ENCODE results near the gene SH2B3.

Gene SH2B3

GRCh38 chr12:111409780-111410430, 4.2 kb downstream of the SH2B3 start:
- no peaks in the 10 kb centered on the region for H3K27me3 ChIP-seq (replicated peaks; ENCODE audit: control insufficient read depth, insufficient read depth, low read length)
- DNase-seq (ENCODE audit: extremely low read depth, insufficient read length) = peak; percentile 54
- TF ChIP-seq, protein P1, sequence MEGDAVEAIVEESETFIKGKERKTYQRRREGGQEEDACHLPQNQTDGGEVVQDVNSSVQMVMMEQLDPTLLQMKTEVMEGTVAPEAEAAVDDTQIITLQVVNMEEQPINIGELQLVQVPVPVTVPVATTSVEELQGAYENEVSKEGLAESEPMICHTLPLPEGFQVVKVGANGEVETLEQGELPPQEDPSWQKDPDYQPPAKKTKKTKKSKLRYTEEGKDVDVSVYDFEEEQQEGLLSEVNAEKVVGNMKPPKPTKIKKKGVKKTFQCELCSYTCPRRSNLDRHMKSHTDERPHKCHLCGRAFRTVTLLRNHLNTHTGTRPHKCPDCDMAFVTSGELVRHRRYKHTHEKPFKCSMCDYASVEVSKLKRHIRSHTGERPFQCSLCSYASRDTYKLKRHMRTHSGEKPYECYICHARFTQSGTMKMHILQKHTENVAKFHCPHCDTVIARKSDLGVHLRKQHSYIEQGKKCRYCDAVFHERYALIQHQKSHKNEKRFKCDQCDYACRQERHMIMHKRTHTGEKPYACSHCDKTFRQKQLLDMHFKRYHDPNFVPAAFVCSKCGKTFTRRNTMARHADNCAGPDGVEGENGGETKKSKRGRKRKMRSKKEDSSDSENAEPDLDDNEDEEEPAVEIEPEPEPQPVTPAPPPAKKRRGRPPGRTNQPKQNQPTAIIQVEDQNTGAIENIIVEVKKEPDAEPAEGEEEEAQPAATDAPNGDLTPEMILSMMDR (IDR thresholded peaks at IDR 0.05; ENCODE audit: insufficient read depth, low read length, poor library complexity, severe bottlenecking) = no peak

GRCh38 chr12:111410431-111411184, 4.9 kb downstream of the SH2B3 start:
- Histone ChIP-seq H3K4me3 (replicated peaks; ENCODE audit: low read depth, low read length) (peak overlapping the region; percentile 83), H3K27me3 (replicated peaks; ENCODE audit: control insufficient read depth, insufficient read depth, low read length) (no peaks in the 10 kb centered on the region), H3K36me3 (ENCODE audit: control insufficient read depth, insufficient read depth, low read length) (peaks cover 8% of the 10 kb centered on the region)
- DNase-seq (ENCODE audit: extremely low read depth, insufficient read length) = no peak
- TF ChIP-seq, protein P1 (IDR thresholded peaks at IDR 0.05; ENCODE audit: insufficient read depth, low read length, poor library complexity, severe bottlenecking) = no peak

More at GRCh38 chr12:111409780-111410430, 4.2 kb downstream of the SH2B3 start:
- Histone ChIP-seq H3K36me3 (ENCODE audit: control insufficient read depth, insufficient read depth, low read length) (peaks cover 8% of the 10 kb centered on the region), H3K4me3 (replicated peaks; ENCODE audit: low read depth, low read length) (peak overlapping the region; percentile 83)

GRCh38 chr12:111411185-111411764, 5.6 kb downstream of the SH2B3 start:
- no peak overlapping the region for H3K4me3 ChIP-seq (replicated peaks; ENCODE audit: low read depth, low read length)

GRCh38 chr12:111412007-111412829, 6.5 kb downstream of the SH2B3 start:
- no peaks in the 10 kb centered on the region for H3K27me3 ChIP-seq (replicated peaks; ENCODE audit: control insufficient read depth, insufficient read depth, low read length)
- H3K36me3 ChIP-seq (ENCODE audit: control insufficient read depth, insufficient read depth, low read length) = peaks cover 10% of the 10 kb centered on the region
- H3K4me3 ChIP-seq (replicated peaks; ENCODE audit: low read depth, low read length) = no peak overlapping the region
- TF ChIP-seq, protein P1 (IDR thresholded peaks at IDR 0.05; ENCODE audit: insufficient read depth, low read length, poor library complexity, severe bottlenecking) = no peak
- DNase-seq (ENCODE audit: extremely low read depth, insufficient read length) = no peak

More at GRCh38 chr12:111411185-111411764, 5.6 kb downstream of the SH2B3 start:
- peaks cover 8% of the 10 kb centered on the region for H3K36me3 ChIP-seq (ENCODE audit: control insufficient read depth, insufficient read depth, low read length)
- no peaks in the 10 kb centered on the region for H3K27me3 ChIP-seq (replicated peaks; ENCODE audit: control insufficient read depth, insufficient read depth, low read length)
- DNase-seq (ENCODE audit: extremely low read depth, insufficient read length) = no peak
- TF ChIP-seq, protein P1 (IDR thresholded peaks at IDR 0.05; ENCODE audit: insufficient read depth, low read length, poor library complexity, severe bottlenecking) = no peak

- TF ChIP-seq, protein P1 (IDR thresholded peaks at IDR 0.05; ENCODE audit: insufficient read depth, low read length, poor library complexity, severe bottlenecking) = no peak
- H3K4me3 ChIP-seq (replicated peaks; ENCODE audit: low read depth, low read length) = no peak overlapping the region
- H3K27me3 ChIP-seq (replicated peaks; ENCODE audit: control insufficient read depth, insufficient read depth, low read length) = no peaks in the 10 kb centered on the region
- H3K36me3 ChIP-seq (ENCODE audit: control insufficient read depth, insufficient read depth, low read length) = peaks cover 10% of the 10 kb centered on the region
- no peak for DNase-seq (ENCODE audit: extremely low read depth, insufficient read length)
These were observed 7.2 kb downstream of the SH2B3 start for GRCh38 chr12:111412830-111413441.
